HG02763 (cell line): ENCODE measurements around the gene GOLGA8A.
"Not testable (repeated sequence)": the region's sequence is repeated elsewhere in the genome, so short reads cannot be mapped to it uniquely, and the experiment has no call there.

ENCODE experiments used
- ATAC-seq: cut with Tn5 transposase; IDR thresholded peaks from one replicate; pipeline ENCODE4 v1.9.1; 2021; ENCODE audit warnings: mild to moderate bottlenecking, moderate library complexity; ENCODE audit not compliant: unreplicated experiment

GOLGA8A gene

GRCh38 chr15:34409511-34409910 lies 28.1 kb downstream of the GOLGA8A start:
- ATAC-seq: not testable (repeated sequence)

DNA sequence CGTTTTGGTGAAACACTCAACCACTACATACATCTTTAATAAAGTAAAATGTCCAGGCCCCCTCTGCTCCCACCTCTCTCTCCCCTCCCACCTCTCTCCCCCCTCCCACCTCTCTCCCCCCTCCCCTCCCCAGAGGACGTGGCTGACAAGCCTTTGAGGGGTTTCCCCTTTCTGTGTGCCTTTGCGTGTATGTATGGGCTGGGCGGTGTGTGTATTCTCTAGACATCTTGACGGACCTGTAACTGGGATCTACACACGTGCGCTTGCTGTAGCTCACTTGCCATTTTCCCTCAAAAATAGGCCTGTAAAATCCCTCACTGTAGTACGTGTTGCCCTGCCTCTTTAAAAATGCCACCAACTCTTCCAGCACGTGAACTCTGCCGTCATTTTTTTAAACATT lies 28.6 kb downstream of the GOLGA8A start:
- not testable (repeated sequence) for ATAC-seq

GRCh38 chr15:34403899-34404298 lies 33.7 kb downstream of the GOLGA8A start:
- not testable (repeated sequence) for ATAC-seq

DNA sequence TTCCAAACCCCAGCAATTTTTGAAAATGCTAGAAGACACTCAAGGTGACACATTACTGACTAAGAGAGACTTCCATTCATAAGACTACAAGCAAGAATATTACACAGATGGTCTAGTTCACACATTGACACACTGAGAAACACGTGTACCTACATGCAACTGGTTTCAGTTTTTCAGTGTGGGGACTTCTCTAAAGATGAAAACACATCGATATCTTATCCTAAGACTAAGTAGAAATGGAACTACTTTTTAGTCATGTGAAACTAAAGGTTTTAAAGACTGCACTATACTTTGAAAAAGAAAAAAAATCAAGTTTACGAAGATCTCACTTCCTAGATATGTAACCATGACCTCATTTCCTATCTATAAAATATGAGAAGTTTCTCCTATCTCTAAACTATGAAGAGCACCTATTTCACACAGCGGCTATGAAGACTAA lies 34.4 kb downstream of the GOLGA8A start:
- not testable (repeated sequence) for ATAC-seq

GRCh38 chr15:34397637-34398259 lies 39.9 kb downstream of the GOLGA8A start:
- not testable (repeated sequence) for ATAC-seq

DNA sequence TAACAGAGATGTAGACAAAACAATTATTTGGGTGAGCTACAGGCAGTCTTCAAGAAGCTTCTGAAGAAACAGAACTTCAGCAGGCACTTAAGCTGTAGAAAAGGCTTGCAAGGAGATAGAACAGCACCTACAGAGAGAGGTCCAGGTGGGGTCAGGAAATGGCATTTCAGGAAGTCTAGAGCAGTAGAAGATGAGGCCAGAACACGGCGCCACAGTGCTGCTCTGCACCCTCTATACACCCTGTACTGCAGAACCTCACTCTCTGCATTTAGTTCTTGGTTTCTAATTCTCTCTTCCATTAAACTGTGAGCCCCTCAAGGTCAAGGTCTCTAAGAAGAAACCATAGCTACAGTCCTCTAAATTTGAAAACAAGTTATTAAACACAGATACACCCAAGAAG lies 44.6 kb downstream of the GOLGA8A start:
- ATAC-seq: not testable (repeated sequence)

- not testable (repeated sequence) for ATAC-seq
Observed at GRCh38 chr15:34389594-34390086, 48.0 kb downstream of the GOLGA8A start.
